ENCODE data around the gene RGS14.

DNA sequence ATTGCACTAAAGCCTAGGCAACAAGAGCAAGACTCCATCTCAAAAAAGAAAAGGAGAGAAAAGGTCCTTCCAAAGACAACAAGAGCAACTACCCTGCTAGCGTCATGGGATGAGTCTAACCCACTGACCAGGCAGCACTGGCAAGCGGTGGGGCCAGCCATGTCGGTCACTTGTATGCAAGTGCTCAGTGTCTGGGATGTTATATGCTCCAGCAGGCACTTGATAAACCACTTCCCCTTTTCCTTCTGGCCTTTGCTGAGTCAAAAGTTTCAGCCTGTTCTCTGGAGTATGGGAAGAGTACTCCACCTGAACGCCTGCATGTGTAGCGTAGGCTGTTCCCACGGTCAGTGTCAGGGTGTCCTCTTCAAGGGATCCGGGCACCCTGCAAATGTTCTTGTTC lies 36.8 kb upstream of the RGS14 start:
- TF ChIP-seq, protein P1, sequence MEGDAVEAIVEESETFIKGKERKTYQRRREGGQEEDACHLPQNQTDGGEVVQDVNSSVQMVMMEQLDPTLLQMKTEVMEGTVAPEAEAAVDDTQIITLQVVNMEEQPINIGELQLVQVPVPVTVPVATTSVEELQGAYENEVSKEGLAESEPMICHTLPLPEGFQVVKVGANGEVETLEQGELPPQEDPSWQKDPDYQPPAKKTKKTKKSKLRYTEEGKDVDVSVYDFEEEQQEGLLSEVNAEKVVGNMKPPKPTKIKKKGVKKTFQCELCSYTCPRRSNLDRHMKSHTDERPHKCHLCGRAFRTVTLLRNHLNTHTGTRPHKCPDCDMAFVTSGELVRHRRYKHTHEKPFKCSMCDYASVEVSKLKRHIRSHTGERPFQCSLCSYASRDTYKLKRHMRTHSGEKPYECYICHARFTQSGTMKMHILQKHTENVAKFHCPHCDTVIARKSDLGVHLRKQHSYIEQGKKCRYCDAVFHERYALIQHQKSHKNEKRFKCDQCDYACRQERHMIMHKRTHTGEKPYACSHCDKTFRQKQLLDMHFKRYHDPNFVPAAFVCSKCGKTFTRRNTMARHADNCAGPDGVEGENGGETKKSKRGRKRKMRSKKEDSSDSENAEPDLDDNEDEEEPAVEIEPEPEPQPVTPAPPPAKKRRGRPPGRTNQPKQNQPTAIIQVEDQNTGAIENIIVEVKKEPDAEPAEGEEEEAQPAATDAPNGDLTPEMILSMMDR (IDR thresholded peaks at IDR 0.05; ENCODE audit: low read length): no peak
- TF ChIP-seq EZH2 (optimal IDR thresholded peaks at IDR 0.05; ENCODE audit: low read depth, low read length) (no peak), EZH2phosphoT487 (IDR thresholded peaks at IDR 0.05; ENCODE audit: low read length) (no peak)

All from MM.1S (cell line).